Measurements from ENCODE around the gene LYAR. TPM values are rescaled to one million over a fixed set of nuclear protein-coding genes. Genes with fewer than 3 reads are reported as not detected.
A peak's percentile ranks its signal among the peaks of the same experiment; 100 is the strongest.

LYAR gene
- total and polyA plus RNA-seq, 7 donors, result 12.8 to 60.8 (median 17.7) TPM

DNA sequence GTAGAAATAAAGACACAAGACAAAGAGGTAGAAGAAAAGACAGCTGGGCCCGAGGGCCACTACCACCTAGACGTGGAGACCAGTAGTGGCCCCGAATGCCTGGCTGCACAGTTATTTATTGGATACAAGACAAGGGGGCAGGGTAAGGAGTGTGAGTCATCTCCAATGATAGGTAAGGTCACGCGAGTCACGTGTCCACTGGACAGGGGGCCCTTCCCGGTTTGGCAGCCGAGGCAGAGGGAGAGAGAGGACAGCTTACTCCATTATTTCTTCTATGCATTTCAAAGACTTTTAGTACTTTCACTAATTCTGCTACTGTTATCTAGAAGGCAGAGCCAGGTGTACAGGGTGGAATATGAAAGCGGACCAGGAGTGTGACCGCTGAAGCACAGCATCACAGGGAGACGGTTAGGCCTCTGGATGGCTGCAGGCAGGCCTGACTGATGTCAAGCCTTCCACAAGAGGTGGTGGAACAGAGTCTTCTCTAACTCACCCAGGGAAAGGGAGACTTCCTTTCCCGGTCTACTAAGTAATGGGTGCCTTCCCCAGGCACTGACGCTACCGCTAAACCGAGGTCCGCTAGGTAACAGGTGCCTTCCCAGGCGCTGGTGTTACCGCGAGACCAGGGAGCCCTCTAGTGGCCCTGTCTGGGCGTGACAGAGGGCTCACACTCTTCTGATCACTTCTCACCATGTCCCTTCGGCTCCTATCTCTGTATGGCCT lies 45.0 kb upstream of the LYAR start:
- peak; percentile 72 to 84 (median 74) for ATAC-seq
- 50 to 51% (median 51%) methylated on average over 21 of the region's 21 CpGs for WGBS, 3 donors
- intact Hi-C loops (cut with DNase I), result loop anchor here (2.0 to 5.0 kb wide), 2 partner anchors 78 to 80 kb away; no protein-coding TSS in a partner anchor
- H3K4me1 ChIP-seq, result no peaks in the 10 kb centered on the region
- H3K36me3 ChIP-seq (ENCODE audit: insufficient read depth in 1 of 2, low read depth in 1 of 2), result no peaks in the 10 kb centered on the region
- H3K4me3 ChIP-seq, result no peak overlapping the region
- TF ChIP-seq, protein P1, sequence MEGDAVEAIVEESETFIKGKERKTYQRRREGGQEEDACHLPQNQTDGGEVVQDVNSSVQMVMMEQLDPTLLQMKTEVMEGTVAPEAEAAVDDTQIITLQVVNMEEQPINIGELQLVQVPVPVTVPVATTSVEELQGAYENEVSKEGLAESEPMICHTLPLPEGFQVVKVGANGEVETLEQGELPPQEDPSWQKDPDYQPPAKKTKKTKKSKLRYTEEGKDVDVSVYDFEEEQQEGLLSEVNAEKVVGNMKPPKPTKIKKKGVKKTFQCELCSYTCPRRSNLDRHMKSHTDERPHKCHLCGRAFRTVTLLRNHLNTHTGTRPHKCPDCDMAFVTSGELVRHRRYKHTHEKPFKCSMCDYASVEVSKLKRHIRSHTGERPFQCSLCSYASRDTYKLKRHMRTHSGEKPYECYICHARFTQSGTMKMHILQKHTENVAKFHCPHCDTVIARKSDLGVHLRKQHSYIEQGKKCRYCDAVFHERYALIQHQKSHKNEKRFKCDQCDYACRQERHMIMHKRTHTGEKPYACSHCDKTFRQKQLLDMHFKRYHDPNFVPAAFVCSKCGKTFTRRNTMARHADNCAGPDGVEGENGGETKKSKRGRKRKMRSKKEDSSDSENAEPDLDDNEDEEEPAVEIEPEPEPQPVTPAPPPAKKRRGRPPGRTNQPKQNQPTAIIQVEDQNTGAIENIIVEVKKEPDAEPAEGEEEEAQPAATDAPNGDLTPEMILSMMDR (IDR thresholded peaks at IDR 0.05), result peak; percentile 81
- DNase-seq, result peak; percentile 61 to 73
- H3K27ac ChIP-seq, result no peak overlapping the region
- no peaks in the 10 kb centered on the region for H3K9me3 ChIP-seq
- peaks cover 0 to 3% (median 0%) of the 10 kb centered on the region in 3 donors for H3K27me3 ChIP-seq (ENCODE audit: insufficient read depth in 3 of 3, low read length in 2 of 3)

DNA sequence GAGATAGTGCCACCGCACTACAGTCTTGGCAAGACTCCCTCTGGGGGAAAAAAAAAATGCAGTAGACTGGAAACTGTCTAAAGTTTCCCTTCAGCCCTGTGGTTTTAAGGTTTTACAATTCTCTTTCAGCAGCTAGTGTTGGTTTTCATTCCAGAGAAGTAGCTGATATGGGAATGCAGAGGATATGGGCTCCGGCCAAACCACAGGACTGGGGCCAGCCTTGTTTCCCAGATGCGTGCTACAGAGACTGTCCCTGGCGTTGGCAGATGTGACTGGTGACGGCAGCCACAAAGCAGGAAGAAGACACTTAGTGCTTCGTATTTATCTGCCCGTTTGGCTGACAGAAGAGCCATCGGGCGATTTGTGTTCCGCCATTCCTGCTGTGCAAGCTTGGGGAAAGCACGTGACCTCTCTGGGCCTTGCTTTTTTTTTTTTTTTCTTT lies 43.3 kb upstream of the LYAR start:
- no peaks in the 10 kb centered on the region for H3K27me3 ChIP-seq (ENCODE audit: insufficient read depth in 3 of 3, low read length in 2 of 3)
- H3K36me3 ChIP-seq (ENCODE audit: insufficient read depth in 1 of 2, low read depth in 1 of 2), result no peaks in the 10 kb centered on the region
- no peaks in the 10 kb centered on the region for H3K4me1 ChIP-seq
- ATAC-seq (peak in 1 of 4 donors; percentile 63), DNase-seq (peak in 1 of 2 donors; percentile 31)
- H3K4me3 ChIP-seq, result no peak overlapping the region
- TF ChIP-seq, protein P1 (IDR thresholded peaks at IDR 0.05), result no peak
- H3K27ac ChIP-seq, result no peak overlapping the region
- no peaks in the 10 kb centered on the region for H3K9me3 ChIP-seq
- intact Hi-C loops (cut with DNase I), result no loop called here
- WGBS, 3 donors, result 21 to 28% (median 27%) methylated on average over 11 of the region's 11 CpGs

DNA sequence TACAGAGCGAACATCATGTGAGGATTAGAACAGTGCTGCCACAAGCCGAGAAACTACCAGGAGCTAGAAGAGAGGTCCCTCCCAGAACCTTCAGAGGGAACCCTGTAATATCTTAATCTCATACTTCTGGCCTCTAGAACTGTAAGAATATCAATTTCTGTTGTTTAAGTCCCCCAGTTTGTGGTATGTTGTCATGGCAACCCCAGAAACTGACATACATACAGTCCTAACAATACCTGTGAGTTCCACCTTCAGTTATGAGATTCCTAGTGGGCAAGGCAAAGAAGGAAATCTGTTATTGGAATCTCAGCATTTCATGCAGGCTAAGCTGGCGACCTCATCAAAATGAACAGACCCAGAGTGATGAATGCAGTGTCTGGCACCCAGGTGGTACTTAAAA lies 42.6 kb upstream of the LYAR start:
- H3K36me3 ChIP-seq (ENCODE audit: insufficient read depth in 1 of 2, low read depth in 1 of 2), result no peaks in the 10 kb centered on the region
- no peak for DNase-seq
- ATAC-seq, result no peak
- intact Hi-C loops (cut with DNase I), result no loop called here
- no peaks in the 10 kb centered on the region for H3K27me3 ChIP-seq (ENCODE audit: insufficient read depth in 3 of 3, low read length in 2 of 3)
- 81 to 86% (median 83%) methylated on average over 3 of the region's 3 CpGs for WGBS, 3 donors
- no peaks in the 10 kb centered on the region for H3K4me1 ChIP-seq
- H3K4me3 ChIP-seq, result no peak overlapping the region
- no peaks in the 10 kb centered on the region for H3K9me3 ChIP-seq
- H3K27ac ChIP-seq, result no peak overlapping the region
- TF ChIP-seq, protein P1 (IDR thresholded peaks at IDR 0.05), result no peak

DNA sequence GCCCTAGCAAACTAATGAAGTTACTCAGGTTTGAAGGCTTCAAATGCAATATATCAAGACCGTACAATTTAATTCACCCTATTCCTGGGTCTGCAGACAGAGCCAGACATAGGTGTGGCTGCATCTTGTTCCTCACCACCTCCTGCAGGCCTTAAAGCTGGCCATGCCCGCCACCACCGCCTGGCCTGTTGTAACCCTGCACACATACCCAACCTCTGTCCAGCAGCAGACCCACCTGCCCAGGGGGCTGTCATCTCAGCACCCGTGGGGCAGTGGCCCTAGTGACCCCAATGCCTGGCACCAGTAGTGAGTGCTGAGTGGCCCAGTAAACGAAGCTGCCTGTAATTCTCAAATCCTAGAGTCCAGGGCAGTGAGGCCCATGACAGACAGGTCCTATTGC lies 40.8 kb upstream of the LYAR start:
- DNase-seq (no peak), ATAC-seq (no peak)
- TF ChIP-seq, protein P1 (IDR thresholded peaks at IDR 0.05), result no peak
- 65 to 69% (median 66%) methylated on average over 5 of the region's 5 CpGs for WGBS, 3 donors
- intact Hi-C loops (cut with DNase I), result no loop called here
- H3K36me3 ChIP-seq (ENCODE audit: insufficient read depth in 1 of 2, low read depth in 1 of 2), result no peaks in the 10 kb centered on the region
- H3K4me1 ChIP-seq, result no peaks in the 10 kb centered on the region
- H3K27me3 ChIP-seq (ENCODE audit: insufficient read depth in 3 of 3, low read length in 2 of 3), result no peaks in the 10 kb centered on the region
- H3K4me3 ChIP-seq, result no peak overlapping the region
- H3K27ac ChIP-seq, result no peak overlapping the region
- no peaks in the 10 kb centered on the region for H3K9me3 ChIP-seq

Measured in psoas muscle (tissue), 8 donors.